K562 (cell line): ENCODE measurements around the gene MYB. TPM values are rescaled to one million over a fixed set of nuclear protein-coding genes. Genes with fewer than 3 reads are reported as not detected.
A peak's percentile ranks its signal among the peaks of the same experiment; 100 is the strongest.

ENCODE experiments used
- ATAC-seq: fragments of 200-7000 bp; cut with Tn5 transposase; 3 replicates; pipeline ENCODE4 v1.9.1; 2020; ENCODE audit warnings: moderate library complexity
- BruUV-seq: library from RNA; stranded (reverse); fragments of 400-500 nt; replicated peaks from 2 replicates; lab custom pipeline; 2021; lab: Mats Ljungman, UMichigan
- CTCF ChIA-PET: fragments of 300-600 bp; formaldehyde crosslinking; extraction: SDS; loops from one replicate; lab custom pipeline; 2021; ENCODE audit warnings: low intra/inter-chr PET ratio; lab: Yijun Ruan, JAX
- POLR2A ChIA-PET: fragments of 300-600, 350-650 bp; sonication (Branson Sonifier 250); formaldehyde crosslinking; extraction: SDS; loops from one replicate; lab custom pipeline; 2021; ENCODE audit warnings: antibody characterized with exemption, inconsistent platforms; lab: Yijun Ruan, JAX
- DNase-seq, 4 experiments: peaks; one replicate each; pipeline versions ENCODE4 v3.0.0 to v3.0.0-alpha.2; 2011 to 2018; ENCODE audit warnings: low spot score in 3 of 4, mixed read lengths in 3 of 4; ENCODE audit errors: extremely low read depth in 1 of 4
- FAIRE-seq: peaks from 2 replicates; lab custom pipeline; 2011; peaks lifted over from hg19 to GRCh38; lab: Jason Lieb, UNC
- H2AFZ ChIP-seq: 2 replicates; pipeline ENCODE4 v1.6.0; 2011; ENCODE audit warnings: low read depth, low read length, control low read depth, inconsistent platforms
- H3K27ac ChIP-seq: fragments of 200-600 bp; 3 replicates; pipeline ENCODE4 v1.8.0; 2011; ENCODE audit warnings: low read depth, mild to moderate bottlenecking, control low read depth, inconsistent platforms, low read length, moderate library complexity, mixed read lengths; ENCODE audit errors: extremely low read depth
- H3K27me3 ChIP-seq, 2 experiments: fragments of 300-600 bp in 1 of 2; 2 replicates in 1 of 2; 3 replicates in 1 of 2; pipeline versions ENCODE4 v1.6.0 to v1.8.0; 2011; ENCODE audit warnings: inconsistent platforms in 2 of 2, low read length in 2 of 2, mild to moderate bottlenecking in 1 of 2, mixed read lengths in 1 of 2, moderate library complexity in 1 of 2; ENCODE audit not compliant: control insufficient read depth in 2 of 2, insufficient read depth in 2 of 2
- H3K36me3 ChIP-seq: fragments of 300-600 bp; 3 replicates; pipeline ENCODE4 v1.8.0; 2011; ENCODE audit warnings: mild to moderate bottlenecking, low read length, inconsistent platforms; ENCODE audit not compliant: control insufficient read depth, insufficient read depth
- H3K4me1 ChIP-seq, 2 experiments: fragments of 200-600 bp in 1 of 2; replicated peaks in 1 of 2; 2 replicates in 1 of 2; 3 replicates in 1 of 2; pipeline versions ENCODE4 v1.5.1 to v1.8.0; 2011; ENCODE audit warnings: inconsistent platforms in 2 of 2, low read length in 2 of 2, mild to moderate bottlenecking in 1 of 2, mixed read lengths in 1 of 2, moderate library complexity in 1 of 2; ENCODE audit not compliant: control insufficient read depth in 2 of 2, insufficient read depth in 2 of 2
- H3K4me2 ChIP-seq: 2 replicates; pipeline ENCODE4 v1.6.1; 2011; ENCODE audit warnings: low read length, control low read depth, inconsistent platforms, mixed read lengths; ENCODE audit not compliant: insufficient read depth
- H3K4me3 ChIP-seq: fragments of 200-600 bp; sonication (generic), shearing (Covaris generic); 2 replicates; pipeline ENCODE4 v1.5.1; 2016; ENCODE audit warnings: control low read depth, inconsistent platforms
- H3K79me2 ChIP-seq: fragments of 200-600 bp; 3 replicates; pipeline ENCODE4 v1.8.0; 2011; ENCODE audit warnings: low read length, inconsistent platforms; ENCODE audit not compliant: control insufficient read depth, insufficient read depth
- H3K9ac ChIP-seq, 2 experiments: 2 replicates each; pipeline versions ENCODE4 v1.6.0 to v1.6.1; 2011; ENCODE audit warnings: low read depth in 2 of 2, low read length in 2 of 2, control low read depth in 1 of 2, inconsistent platforms in 1 of 2, mild to moderate bottlenecking in 1 of 2, mixed read lengths in 1 of 2; ENCODE audit not compliant: insufficient read depth in 1 of 2
- H3K9me1 ChIP-seq: one replicate; pipeline ENCODE4 v1.6.0; 2011; ENCODE audit warnings: inconsistent platforms, mild to moderate bottlenecking, low read length, moderate library complexity; ENCODE audit not compliant: control insufficient read depth, insufficient read depth
- H3K9me3 ChIP-seq: replicated peaks from 2 replicates; pipeline ENCODE4 v1.5.1; 2011; ENCODE audit warnings: low read depth, low read length, inconsistent platforms; ENCODE audit not compliant: control insufficient read depth, insufficient read depth
- H4K20me1 ChIP-seq: replicated peaks from 2 replicates; pipeline ENCODE4 v1.6.1; 2011; ENCODE audit warnings: low read length, inconsistent platforms, mixed read lengths; ENCODE audit not compliant: control insufficient read depth, insufficient read depth
- KDM4B ChIP-seq, 2 experiments: fragments of 450-650 bp in 1 of 2; sonication (generic) in 1 of 2; IDR thresholded peaks; 2 replicates each; pipeline ENCODE4 v1.6.1; 2016 to 2017; ENCODE audit warnings: borderline replicate concordance in 2 of 2, antibody characterized with exemption in 1 of 2, low read depth in 1 of 2, mild to moderate bottlenecking in 1 of 2
- NR1H2 ChIP-seq: sonication (generic); formaldehyde crosslinking; IDR thresholded peaks from 2 replicates; pipeline ENCODE4 v1.4.0; 2020; ENCODE audit warnings: mild to moderate bottlenecking, missing genetic modification reagents
- RBM15 ChIP-seq: fragments of 200-400 bp; formaldehyde crosslinking; IDR thresholded peaks from 2 replicates; pipeline ENCODE4 v1.6.1; 2018; ENCODE audit warnings: mild to moderate bottlenecking, low read length, moderate library complexity; ENCODE audit not compliant: insufficient read depth
- SRF ChIP-seq, 2 experiments: fragments of 250-450, 450-650 bp in 1 of 2; sonication (Bioruptor Pico) in 1 of 2; sonication (generic) in 1 of 2; formaldehyde crosslinking; IDR thresholded peaks; 2 replicates each; pipeline versions ENCODE4 v1.5.0 to v1.5.1; 2020 to 2022; ENCODE audit warnings: mild to moderate bottlenecking in 1 of 2, missing genetic modification reagents in 1 of 2
- ZNF143 ChIP-seq: sonication (generic); formaldehyde crosslinking; IDR thresholded peaks from 2 replicates; pipeline ENCODE4 v1.9.0; 2022; ENCODE audit warnings: mild to moderate bottlenecking, missing genetic modification reagents
- ZNF518B ChIP-seq: fragments of 250-450 bp; sonication (Bioruptor Pico); IDR thresholded peaks from 2 replicates; pipeline ENCODE4 v1.5.0; 2021; ENCODE audit warnings: mild to moderate bottlenecking, moderate library complexity
- ZNF609 ChIP-seq: sonication (generic); formaldehyde crosslinking; IDR thresholded peaks from 2 replicates; pipeline ENCODE4 v1.8.1; 2023; ENCODE audit warnings: missing genetic modification reagents, mild to moderate bottlenecking, borderline replicate concordance
- ZNF696 ChIP-seq: fragments of 250-450 bp; sonication (Bioruptor Pico); conservative IDR thresholded peaks from 2 replicates; pipeline ENCODE4 v1.4.0; 2020; ENCODE audit warnings: mild to moderate bottlenecking, moderate library complexity
- ZSCAN29 ChIP-seq: fragments of 450-650 bp; IDR thresholded peaks from 2 replicates; pipeline ENCODE4 v1.6.1; 2017
- in situ Hi-C: fragments of 300-500 bp; cut with MboI; formaldehyde crosslinking; loops from 4 replicates; pipeline ENCODE4 v1.15.0; 2018; ENCODE audit warnings: inconsistent platforms, mixed read lengths
- intact Hi-C: fragments of 100-400 bp; cut with micrococcal nuclease; formaldehyde crosslinking; loops from 2 replicates; pipeline ENCODE4 v1.14.2; 2022
- polyA plus RNA-seq, 8 experiments: library from polyadenylated mRNA; depleted of rRNA in 4 of 8; stranded (reverse) in 5 of 8; unstranded in 3 of 8; fragments of >200 nt; fragmentation: Nextera tagmentation in 2 of 8; fragmentation: Illumina TruSeq in 1 of 8; extraction: Ambion mirVana in 2 of 8; extraction: Trizol in 1 of 8; gene quantifications; 2 replicates each; pipeline versions ENCODE4 v1.2.1 to v1.2.3, GENCODE V29; 2011 to 2014; ENCODE audit warnings: inconsistent platforms in 1 of 8, missing spikeins in 1 of 8
- total RNA-seq, 7 experiments: library from RNA; depleted of rRNA in 6 of 7; stranded (reverse); fragments of >200 nt in 6 of 7; fragmentation: Illumina TruSeq in 2 of 7; extraction: Trizol in 2 of 7; gene quantifications; 2 replicates each; pipeline versions ENCODE4 v1.2.1 to v1.2.3, GENCODE V29; 2011 to 2021; ENCODE audit warnings: low replicate concordance in 1 of 7
- TF ChIP-seq, protein P1 (sequence below), 2 experiments: fragments of 150-350 bp in 1 of 2; IDR thresholded peaks; 2 replicates each; pipeline ENCODE4 v1.6.1; 2012 to 2016; ENCODE audit warnings: low read depth in 2 of 2, low read length in 2 of 2, mild to moderate bottlenecking in 1 of 2, moderate library complexity in 1 of 2

MYB gene
- total and polyA plus RNA-seq, 9 of the 15 experiments (the other 6 are each of a cell fraction or from before 2014, with no cell fraction given), result 35.8 to 218 (median 140) TPM

GRCh38 chr6:135141728-135142127 is 39.4 kb upstream of the MYB start:
- Histone ChIP-seq H3K27ac (no peak overlapping the region), H3K36me3 (no peaks in the 10 kb centered on the region; the same call in 2 of the 3 replicates), H3K9me1 (no peaks in the 10 kb centered on the region), H4K20me1 (no peaks in the 10 kb centered on the region), H3K27me3 (no peaks in the 10 kb centered on the region), H3K9me3 (no peaks in the 10 kb centered on the region), H3K4me1 (peaks cover 6 to 29% of the 10 kb centered on the region in 2 experiments), H3K4me3 (no peak overlapping the region), H3K4me2 (no peak overlapping the region), H3K9ac (no peak overlapping the region), H3K79me2 (peaks cover 4% of the 10 kb centered on the region; the same call in 2 of the 3 replicates), H2AFZ (peak overlapping the region; percentile 26; the same call in 1 of the 2 replicates)
- no peak for ATAC-seq
- no peak for DNase-seq
- POLR2A ChIA-PET, result interaction anchor here (0.7 to 1.1 kb wide), 3 partner anchors 21 to 212 kb away, joined by 3 read pairs; no protein-coding TSS in a partner anchor
- intact Hi-C loops, result loop anchor here (5.0 kb wide), 1 partner anchor 79 kb away; no protein-coding TSS in a partner anchor
- BruUV-seq, result no TSS peak
- CTCF ChIA-PET, result no interaction called here
- no peak for FAIRE-seq
- in situ Hi-C loops, result no loop called here
- TF ChIP-seq ZNF609 (CRISPR knock-in tag) (no peak), ZSCAN29 (no peak), ZNF143 (CRISPR knock-in tag) (no peak), NR1H2 (no peak), ZNF696 (CRISPR knock-in tag) (no peak), ZNF518B (CRISPR knock-in tag) (no peak), RBM15 (no peak), SRF (CRISPR knock-in tag; IDR thresholded peaks at IDR 0.05) (no peak), KDM4B (IDR thresholded peaks at IDR 0.05; ENCODE audit: borderline replicate concordance in 2 of 2, low read depth in 1 of 2) (no peak)
- TF ChIP-seq, protein P1, sequence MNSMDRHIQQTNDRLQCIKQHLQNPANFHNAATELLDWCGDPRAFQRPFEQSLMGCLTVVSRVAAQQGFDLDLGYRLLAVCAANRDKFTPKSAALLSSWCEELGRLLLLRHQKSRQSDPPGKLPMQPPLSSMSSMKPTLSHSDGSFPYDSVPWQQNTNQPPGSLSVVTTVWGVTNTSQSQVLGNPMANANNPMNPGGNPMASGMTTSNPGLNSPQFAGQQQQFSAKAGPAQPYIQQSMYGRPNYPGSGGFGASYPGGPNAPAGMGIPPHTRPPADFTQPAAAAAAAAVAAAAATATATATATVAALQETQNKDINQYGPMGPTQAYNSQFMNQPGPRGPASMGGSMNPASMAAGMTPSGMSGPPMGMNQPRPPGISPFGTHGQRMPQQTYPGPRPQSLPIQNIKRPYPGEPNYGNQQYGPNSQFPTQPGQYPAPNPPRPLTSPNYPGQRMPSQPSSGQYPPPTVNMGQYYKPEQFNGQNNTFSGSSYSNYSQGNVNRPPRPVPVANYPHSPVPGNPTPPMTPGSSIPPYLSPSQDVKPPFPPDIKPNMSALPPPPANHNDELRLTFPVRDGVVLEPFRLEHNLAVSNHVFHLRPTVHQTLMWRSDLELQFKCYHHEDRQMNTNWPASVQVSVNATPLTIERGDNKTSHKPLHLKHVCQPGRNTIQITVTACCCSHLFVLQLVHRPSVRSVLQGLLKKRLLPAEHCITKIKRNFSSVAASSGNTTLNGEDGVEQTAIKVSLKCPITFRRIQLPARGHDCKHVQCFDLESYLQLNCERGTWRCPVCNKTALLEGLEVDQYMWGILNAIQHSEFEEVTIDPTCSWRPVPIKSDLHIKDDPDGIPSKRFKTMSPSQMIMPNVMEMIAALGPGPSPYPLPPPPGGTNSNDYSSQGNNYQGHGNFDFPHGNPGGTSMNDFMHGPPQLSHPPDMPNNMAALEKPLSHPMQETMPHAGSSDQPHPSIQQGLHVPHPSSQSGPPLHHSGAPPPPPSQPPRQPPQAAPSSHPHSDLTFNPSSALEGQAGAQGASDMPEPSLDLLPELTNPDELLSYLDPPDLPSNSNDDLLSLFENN (IDR thresholded peaks at IDR 0.05; ENCODE audit: low read depth in 2 of 2, low read length in 2 of 2), result no peak
